ENCODE measurements around the gene DHRSX. TPM values are rescaled to one million over a fixed set of nuclear protein-coding genes. Genes with fewer than 3 reads are reported as not detected.

DHRSX gene
- total and polyA plus RNA-seq, 7 donors = 12.5 to 25.2 (median 16.1) TPM

DNA sequence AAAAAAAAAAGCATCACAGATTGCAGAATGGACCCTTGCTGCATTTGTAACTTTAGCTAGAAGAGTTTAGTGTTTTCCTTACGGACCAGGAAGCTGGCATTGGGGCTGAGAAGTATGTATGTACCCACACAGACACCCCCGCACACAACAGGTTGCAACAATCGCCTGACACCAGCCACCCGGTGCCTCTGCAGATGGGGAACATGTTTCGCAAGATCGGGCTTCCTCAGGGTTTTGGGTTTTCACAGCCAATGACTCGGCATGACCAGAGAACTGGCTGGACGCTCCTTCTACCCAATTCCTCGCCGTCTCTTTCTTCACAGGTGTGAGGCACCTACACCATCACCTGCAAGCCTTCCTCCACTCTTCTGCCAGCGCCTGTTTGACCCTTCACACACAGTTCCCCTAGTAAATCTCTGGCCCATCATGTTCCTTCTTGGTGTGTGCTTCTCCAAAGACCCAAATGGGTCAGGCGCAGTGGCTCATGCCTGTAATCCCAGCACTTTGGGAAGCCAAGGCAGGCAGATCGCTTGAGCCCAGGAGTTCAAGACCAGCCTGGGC is 70.4 kb downstream of the DHRSX start:
- intact Hi-C loops (cut with DNase I) = no loop called here
- H3K27ac ChIP-seq = no peak overlapping the region
- TF ChIP-seq POLR2A (IDR thresholded peaks at IDR 0.05) = no peak
- TF ChIP-seq EP300 (IDR thresholded peaks at IDR 0.05) = no peak
- TF ChIP-seq POLR2AphosphoS5 (IDR thresholded peaks at IDR 0.05) = no peak
- TF ChIP-seq, protein P1, sequence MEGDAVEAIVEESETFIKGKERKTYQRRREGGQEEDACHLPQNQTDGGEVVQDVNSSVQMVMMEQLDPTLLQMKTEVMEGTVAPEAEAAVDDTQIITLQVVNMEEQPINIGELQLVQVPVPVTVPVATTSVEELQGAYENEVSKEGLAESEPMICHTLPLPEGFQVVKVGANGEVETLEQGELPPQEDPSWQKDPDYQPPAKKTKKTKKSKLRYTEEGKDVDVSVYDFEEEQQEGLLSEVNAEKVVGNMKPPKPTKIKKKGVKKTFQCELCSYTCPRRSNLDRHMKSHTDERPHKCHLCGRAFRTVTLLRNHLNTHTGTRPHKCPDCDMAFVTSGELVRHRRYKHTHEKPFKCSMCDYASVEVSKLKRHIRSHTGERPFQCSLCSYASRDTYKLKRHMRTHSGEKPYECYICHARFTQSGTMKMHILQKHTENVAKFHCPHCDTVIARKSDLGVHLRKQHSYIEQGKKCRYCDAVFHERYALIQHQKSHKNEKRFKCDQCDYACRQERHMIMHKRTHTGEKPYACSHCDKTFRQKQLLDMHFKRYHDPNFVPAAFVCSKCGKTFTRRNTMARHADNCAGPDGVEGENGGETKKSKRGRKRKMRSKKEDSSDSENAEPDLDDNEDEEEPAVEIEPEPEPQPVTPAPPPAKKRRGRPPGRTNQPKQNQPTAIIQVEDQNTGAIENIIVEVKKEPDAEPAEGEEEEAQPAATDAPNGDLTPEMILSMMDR (IDR thresholded peaks at IDR 0.05) = no peak
- H3K4me1 ChIP-seq = no peaks in the 10 kb centered on the region
- no peaks in the 10 kb centered on the region for H3K9me3 ChIP-seq
- H3K36me3 ChIP-seq = peaks cover 0 to 13% (median 0%) of the 10 kb centered on the region in 4 donors
- no peak overlapping the region for H3K4me3 ChIP-seq
- DNase-seq = no peak
- WGBS, 2 donors = 76 to 95% methylated on average over 13 of the region's 13 CpGs
- H3K27me3 ChIP-seq = no peaks in the 10 kb centered on the region

DNA sequence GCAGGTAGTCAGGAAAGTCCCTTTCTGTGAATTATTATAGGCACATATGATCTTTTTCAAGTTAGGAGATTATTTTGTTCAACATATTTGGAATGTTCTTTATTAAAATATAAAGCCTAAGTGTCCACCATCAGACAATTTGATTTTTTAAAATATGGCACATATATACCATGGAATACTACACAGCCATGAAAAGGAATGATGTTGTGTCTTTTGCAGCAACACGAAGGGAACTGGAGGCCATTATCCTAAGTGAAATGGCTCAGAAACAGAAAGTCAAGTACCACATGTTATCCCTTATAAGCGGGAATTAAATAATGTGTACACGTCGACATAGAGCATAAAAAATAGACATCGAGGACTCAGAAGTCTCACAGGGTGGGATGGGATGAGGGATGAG is 73.0 kb downstream of the DHRSX start:
- WGBS, 2 donors = 97 to 98% methylated on average over 5 of the region's 5 CpGs
- H3K36me3 ChIP-seq = peaks cover 0 to 23% (median 9%) of the 10 kb centered on the region in 4 donors
- H3K27ac ChIP-seq = no peak overlapping the region
- no peaks in the 10 kb centered on the region for H3K9me3 ChIP-seq
- intact Hi-C loops (cut with DNase I) = no loop called here
- no peak overlapping the region for H3K4me3 ChIP-seq
- DNase-seq = no peak
- TF ChIP-seq POLR2AphosphoS5 (IDR thresholded peaks at IDR 0.05) (no peak), EP300 (IDR thresholded peaks at IDR 0.05) (no peak), POLR2A (IDR thresholded peaks at IDR 0.05) (no peak)
- TF ChIP-seq, protein P1 (IDR thresholded peaks at IDR 0.05) = no peak
- H3K27me3 ChIP-seq = no peaks in the 10 kb centered on the region
- H3K4me1 ChIP-seq = no peaks in the 10 kb centered on the region

DNA sequence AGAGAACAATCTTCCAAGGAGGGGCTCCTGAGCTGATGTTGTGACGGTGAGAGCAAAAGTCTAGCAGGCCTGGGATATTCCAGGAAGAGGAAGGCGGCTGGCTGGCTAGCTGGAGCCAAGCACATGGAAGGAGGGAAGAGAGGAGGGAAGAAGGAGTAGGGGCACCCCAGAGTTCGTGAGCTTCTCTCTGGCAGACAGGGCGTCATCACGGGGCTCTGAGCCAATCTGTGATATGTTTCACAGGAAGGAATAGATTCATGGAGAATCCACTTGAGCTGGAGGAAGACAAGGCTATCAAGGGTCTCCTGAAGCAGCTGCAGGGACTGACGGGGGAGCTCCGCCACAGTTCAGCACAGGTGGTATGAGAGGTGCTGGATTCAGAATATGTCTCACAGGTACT is 73.6 kb downstream of the DHRSX start:
- Histone ChIP-seq H3K27me3 (no peaks in the 10 kb centered on the region), H3K4me1 (no peaks in the 10 kb centered on the region), H3K9me3 (no peaks in the 10 kb centered on the region), H3K4me3 (no peak overlapping the region), H3K27ac (no peak overlapping the region), H3K36me3 (peaks cover 0 to 27% (median 9%) of the 10 kb centered on the region in 4 donors)
- DNase-seq = no peak
- 92 to 96% methylated on average over 7 of the region's 7 CpGs for WGBS, 2 donors
- TF ChIP-seq POLR2A (IDR thresholded peaks at IDR 0.05) = no peak
- TF ChIP-seq POLR2AphosphoS5 (IDR thresholded peaks at IDR 0.05) = no peak
- TF ChIP-seq, protein P1 (IDR thresholded peaks at IDR 0.05) = no peak
- no peak for TF ChIP-seq EP300 (IDR thresholded peaks at IDR 0.05)
- intact Hi-C loops (cut with DNase I) = no loop called here

DNA sequence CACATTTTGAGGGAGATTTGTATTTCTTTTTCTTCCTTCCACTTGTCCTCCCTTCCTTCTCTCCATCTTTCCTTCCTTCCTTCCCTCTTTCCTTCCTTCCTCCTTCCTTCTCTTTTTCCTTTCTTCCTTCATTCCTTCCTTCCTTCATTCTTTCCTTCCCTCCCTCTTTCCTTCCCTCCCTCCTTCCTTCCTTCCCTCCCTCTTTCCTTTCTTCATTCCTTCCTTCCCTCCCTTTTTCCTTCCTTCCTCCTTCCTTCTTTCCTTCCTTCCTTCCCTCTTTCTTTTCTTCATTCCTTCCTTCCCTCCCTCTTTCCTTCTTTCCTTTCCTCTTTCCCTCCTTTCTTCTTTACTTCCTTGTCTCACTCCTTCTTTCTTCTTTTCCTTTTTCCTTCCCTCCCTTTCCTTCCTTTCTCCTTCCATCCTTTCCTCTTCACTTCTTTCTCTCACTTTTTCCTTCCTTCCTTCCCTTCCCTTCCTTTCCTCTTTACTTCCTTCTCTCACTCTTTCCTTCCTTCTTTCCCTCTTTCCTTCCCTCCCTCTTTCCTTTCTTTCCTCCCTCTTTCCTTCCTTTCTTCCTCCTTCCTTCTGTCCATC is 74.4 kb downstream of the DHRSX start:
- Histone ChIP-seq H3K27me3 (no peaks in the 10 kb centered on the region), H3K9me3 (no peaks in the 10 kb centered on the region), H3K4me3 (no peak overlapping the region), H3K36me3 (peaks cover 0 to 34% (median 9%) of the 10 kb centered on the region in 4 donors), H3K27ac (no peak overlapping the region), H3K4me1 (no peaks in the 10 kb centered on the region)
- TF ChIP-seq, protein P1 (IDR thresholded peaks at IDR 0.05) = no peak
- TF ChIP-seq POLR2AphosphoS5 (IDR thresholded peaks at IDR 0.05) (no peak), EP300 (IDR thresholded peaks at IDR 0.05) (no peak), POLR2A (IDR thresholded peaks at IDR 0.05) (no peak)
- no peak for DNase-seq
- intact Hi-C loops (cut with DNase I) = no loop called here
